ENCODE measurements around the gene PNPLA4.

The PNPLA4 gene

GRCh38 chrX:7950865-7951264 lies 23.7 kb upstream of the PNPLA4 start:
- POLR2A ChIA-PET: no interaction called here

More at GRCh38 chrX:7950865-7951264, 23.7 kb upstream of the PNPLA4 start:
- TF ChIP-seq ZBTB26 (tag by site-specific recombination; optimal IDR thresholded peaks at IDR 0.05): no peak
- no peak for TF ChIP-seq ZNF704 (tag by site-specific recombination; IDR thresholded peaks at IDR 0.05)
- no peak for TF ChIP-seq ZNF48 (tag by site-specific recombination; IDR thresholded peaks at IDR 0.05)
- no peak for TF ChIP-seq ZFP69B (tag by site-specific recombination; IDR thresholded peaks at IDR 0.05)
- no peak for TF ChIP-seq ZNF132 (tag by site-specific recombination; IDR thresholded peaks at IDR 0.05; ENCODE audit: borderline replicate concordance)
- TF ChIP-seq ZNF670 (tag by site-specific recombination; IDR thresholded peaks at IDR 0.05; ENCODE audit: low read depth): no peak
- TF ChIP-seq TSHZ1 (tag by site-specific recombination; IDR thresholded peaks at IDR 0.05; ENCODE audit: borderline replicate concordance): no peak
- TF ChIP-seq ZBTB21 (tag by site-specific recombination; IDR thresholded peaks at IDR 0.05): no peak
- TF ChIP-seq PRDM2 (tag by site-specific recombination; IDR thresholded peaks at IDR 0.05; ENCODE audit: borderline replicate concordance): no peak
- no peak for TF ChIP-seq ZNF501 (tag by site-specific recombination; IDR thresholded peaks at IDR 0.05)
- no peak for TF ChIP-seq SETDB1 (IDR thresholded peaks at IDR 0.05; ENCODE audit: insufficient read length, low read length)
- TF ChIP-seq ZNF248 (tag by site-specific recombination; IDR thresholded peaks at IDR 0.05): no peak
- no peak for TF ChIP-seq PRDM10 (tag by site-specific recombination; IDR thresholded peaks at IDR 0.05)
- TF ChIP-seq ZNF138 (tag by site-specific recombination; IDR thresholded peaks at IDR 0.05; ENCODE audit: borderline replicate concordance): no peak
- TF ChIP-seq ZNF223 (tag by site-specific recombination; IDR thresholded peaks at IDR 0.05): no peak
- no peak for TF ChIP-seq ZNF777 (tag by site-specific recombination; IDR thresholded peaks at IDR 0.05; ENCODE audit: borderline replicate concordance)
- no peaks in the 10 kb centered on the region for H3K4me1 ChIP-seq (ENCODE audit: control insufficient read depth, insufficient read depth, low read length)
- CTCF ChIA-PET: no interaction called here
- no peak overlapping the region for H3K4me3 ChIP-seq (ENCODE audit: low read depth, low read length)
- no peak overlapping the region for H3K27ac ChIP-seq (ENCODE audit: extremely low read depth, low read depth, low read length)
- no peaks in the 10 kb centered on the region for H3K9me3 ChIP-seq (ENCODE audit: control insufficient read depth, insufficient read depth, low read depth, low read length)
- H3K36me3 ChIP-seq (ENCODE audit: control insufficient read depth in 2 of 2, insufficient read depth in 1 of 2, low read length in 2 of 2): no peaks in the 10 kb centered on the region
